Adrenal gland (tissue), 12 donors: Measurements from ENCODE around the gene USP9Y. TPM values are rescaled to one million over a fixed set of nuclear protein-coding genes. Genes with fewer than 3 reads are reported as not detected.

ENCODE experiments used
- DNase-seq, 7 donors: peaks; one replicate each; pipeline ENCODE4 v3.0.0-alpha.2; 2019 to 2020
- H3K27ac ChIP-seq, 5 donors: fragments of 200-600 bp; sonication (generic) in 4 of 5; 1 replicate in 3 of 5; 2 replicates in 2 of 5; pipeline versions ENCODE4 v1.5.1 to v1.8.0; 2016 to 2020; ENCODE audit warnings: mild to moderate bottlenecking in 1 of 5
- H3K27me3 ChIP-seq: fragments of 200-600 bp; 2 replicates; pipeline ENCODE4 v1.8.0; 2021
- H3K36me3 ChIP-seq, 2 donors: fragments of 200-600 bp; replicated peaks in 1 of 2; 1 replicate in 1 of 2; 2 replicates in 1 of 2; pipeline versions ENCODE4 v1.5.1 to v1.8.0; 2018 to 2022
- H3K4me1 ChIP-seq, 2 donors: fragments of 200-600 bp; replicated peaks in 1 of 2; 1 replicate in 1 of 2; 2 replicates in 1 of 2; pipeline versions ENCODE4 v1.5.1 to v1.8.0; 2018 to 2021
- H3K4me3 ChIP-seq, 4 donors: fragments of 200-600 bp; sonication (generic) in 3 of 4; one replicate each; pipeline ENCODE4 v1.5.1; 2016 to 2018
- H3K9me3 ChIP-seq, 3 donors: fragments of 200-600 bp; sonication (generic) in 1 of 3; replicated peaks in 1 of 3; 1 replicate in 2 of 3; 2 replicates in 1 of 3; pipeline versions ENCODE4 v1.5.1 to v1.8.0; 2016 to 2021
- CTCF ChIP-seq, 6 experiments: fragments of 450-650 bp in 4 of 6; fragments of 200-600 bp in 2 of 6; sonication (generic) in 1 of 6; IDR thresholded peaks; 1 replicate in 5 of 6; 2 replicates in 1 of 6; pipeline versions ENCODE4 v1.5.1 to v1.8.0; 2016 to 2021; ENCODE audit warnings: antibody characterized with exemption in 6 of 6, mild to moderate bottlenecking in 2 of 6, moderate library complexity in 1 of 6
- POLR2A ChIP-seq, 2 donors: fragments of 450-650 bp; IDR thresholded peaks; one replicate each; pipeline ENCODE4 v1.6.1; 2017; ENCODE audit warnings: antibody characterized with exemption in 2 of 2, mild to moderate bottlenecking in 2 of 2, moderate library complexity in 1 of 2
- WGBS, 4 donors: extraction: QIAGEN DNeasy Blood & Tissue Kit in 2 of 4; methylation state at CpG; one replicate each; pipeline versions ENCODE4 v1.1.5 to v1.1.7; 2013 to 2017; 5-methylcytosine and 5-hydroxymethylcytosine counted together
- intact Hi-C, 2 donors: fragments of 100-400 bp; cut with DNase I; formaldehyde crosslinking; loops; one replicate each; pipeline versions ENCODE4 v1.14.1 to v1.15.0; 2022 to 2023
- polyA plus RNA-seq, 3 donors: library from polyadenylated mRNA; stranded (reverse); fragments of 200-250 nt in 2 of 3; fragments of 350-450 nt in 1 of 3; fragmentation: Illumina TruSeq in 1 of 3; extraction: RNeasy Lipid Tissue Mini Kit (QIAGEN cat#74804) in 1 of 3; gene quantifications; one replicate each; pipeline ENCODE4 v1.2.3, GENCODE V29; 2013 to 2014
- total RNA-seq, 9 donors: library from RNA; depleted of rRNA in 4 of 9; stranded (reverse); fragments of >200 nt in 4 of 9; fragments of 120-200 nt in 1 of 9; fragmentation: NEBNext Ultra II Directional in 1 of 9; extraction: Animal tissue kit (Norgen Biotek cat#: 25700) in 1 of 9; gene quantifications; one replicate each; pipeline versions ENCODE4 v1.1.0 to v1.2.4, GENCODE V29; 2013 to 2023
- donor health status: healthy with polysubstance abuse.
- donor health status: Bipolar disorder and iron deficiency.
- donor health status: DM: yes; HTN: yes; CAD: no.
- donor health status: DM: no; HTN: no; CAD: no.
- donor health status: DM: no; HTN: no; CAD: no.
- donor health status: DM: yes; HTN: yes; CAD: no.

Gene USP9Y
- total and polyA plus RNA-seq, 12 donors: 0.04 to 49.9 (median 31.6) TPM; not detected in 5

- WGBS, 4 donors: 98 to 100% methylated on average over 3 of the region's 3 CpGs; no CpG with 5 or more reads in 2 of the 4 donors
- Histone ChIP-seq H3K4me3 (no peak overlapping the region), H3K36me3 (no peaks in the 10 kb centered on the region), H3K9me3 (no peaks in the 10 kb centered on the region), H3K4me1 (no peaks in the 10 kb centered on the region), H3K27ac (no peak overlapping the region), H3K27me3 (no peaks in the 10 kb centered on the region)
- TF ChIP-seq POLR2A (IDR thresholded peaks at IDR 0.05) (no peak), CTCF (IDR thresholded peaks at IDR 0.05) (no peak)
- intact Hi-C loops: loop anchor here in 1 of 2 donors (10.0 kb wide), 1 partner anchor 50 kb away; no protein-coding TSS in a partner anchor
- DNase-seq: no peak
These were observed 83.5 kb downstream of the USP9Y start for GRCh38 chrY:12784521-12784920.

- no peak for TF ChIP-seq CTCF (IDR thresholded peaks at IDR 0.05)
- TF ChIP-seq POLR2A (IDR thresholded peaks at IDR 0.05): no peak
- Histone ChIP-seq H3K27ac (no peak overlapping the region), H3K36me3 (no peaks in the 10 kb centered on the region), H3K4me1 (no peaks in the 10 kb centered on the region), H3K27me3 (no peaks in the 10 kb centered on the region), H3K4me3 (no peak overlapping the region), H3K9me3 (no peaks in the 10 kb centered on the region)
- WGBS, 4 donors: 81 to 88% methylated on average over 1 of the region's 1 CpG; no CpG with 5 or more reads in 2 of the 4 donors
- DNase-seq: no peak
- intact Hi-C loops: no loop called here
These were observed 93.0 kb downstream of the USP9Y start for GRCh38 chrY:12793999-12794398.

GRCh38 chrY:12808046-12808445 lies 107.0 kb downstream of the USP9Y start:
- Histone ChIP-seq H3K9me3 (no peaks in the 10 kb centered on the region), H3K27me3 (no peaks in the 10 kb centered on the region), H3K27ac (no peak overlapping the region), H3K4me1 (no peaks in the 10 kb centered on the region), H3K36me3 (no peaks in the 10 kb centered on the region), H3K4me3 (no peak overlapping the region)
- no peak for DNase-seq
- intact Hi-C loops: no loop called here
- 50 to 77% methylated on average over 1 of the region's 1 CpG; no CpG with 5 or more reads in 2 of the 4 donors for WGBS, 4 donors
- no peak for TF ChIP-seq CTCF (IDR thresholded peaks at IDR 0.05)
- no peak for TF ChIP-seq POLR2A (IDR thresholded peaks at IDR 0.05)

- Histone ChIP-seq H3K4me3 (no peak overlapping the region), H3K4me1 (no peaks in the 10 kb centered on the region), H3K27ac (no peak overlapping the region), H3K9me3 (no peaks in the 10 kb centered on the region), H3K27me3 (no peaks in the 10 kb centered on the region), H3K36me3 (no peaks in the 10 kb centered on the region)
- no peak for DNase-seq
- TF ChIP-seq POLR2A (IDR thresholded peaks at IDR 0.05) (no peak), CTCF (IDR thresholded peaks at IDR 0.05) (peak in 2 of 6 experiments; percentile 31 to 39)
- WGBS, 4 donors: 32 to 37% methylated on average over 3 of the region's 3 CpGs; no CpG with 5 or more reads in 2 of the 4 donors
- intact Hi-C loops: no loop called here
These were observed 108.0 kb downstream of the USP9Y start for GRCh38 chrY:12809034-12809433.
